Subcutaneous adipose tissue (tissue), 4 donors: ENCODE data around the gene CRTC1. TPM values are rescaled to one million over a fixed set of nuclear protein-coding genes. Genes with fewer than 3 reads are reported as not detected.

Source experiments
- CTCF ChIP-seq: fragments of 450-650 bp; IDR thresholded peaks from one replicate; pipeline ENCODE4 v1.5.1; 2016; ENCODE audit warnings: low read depth, mild to moderate bottlenecking, control low read depth, antibody characterized with exemption, moderate library complexity
- total RNA-seq, 4 donors: library from RNA; depleted of rRNA; stranded (reverse); fragments of >200 nt; gene quantifications; one replicate each; pipeline ENCODE4 v1.1.0, GENCODE V29; 2016

The CRTC1 gene
- total RNA-seq, 4 donors from 2014 or later, result 2.0 to 8.3 (median 3.9) TPM

GRCh38 chr19:18668252-18668631, 15.2 kb upstream of the CRTC1 start:
- TF ChIP-seq CTCF, result no peak

- no peak for TF ChIP-seq CTCF
These were observed 14.5 kb upstream of the CRTC1 start for GRCh38 chr19:18668744-18669523.

- TF ChIP-seq CTCF, result no peak
These were observed 14.0 kb upstream of the CRTC1 start for GRCh38 chr19:18669524-18669817.

- no peak for TF ChIP-seq CTCF
These were observed 13.6 kb upstream of the CRTC1 start for GRCh38 chr19:18669883-18670282.

GRCh38 chr19:18670312-18670711, 13.2 kb upstream of the CRTC1 start:
- no peak for TF ChIP-seq CTCF

- TF ChIP-seq CTCF, result no peak
These were observed 12.0 kb upstream of the CRTC1 start for GRCh38 chr19:18671303-18672043.

- TF ChIP-seq CTCF, result no peak
These were observed 11.4 kb upstream of the CRTC1 start for GRCh38 chr19:18672044-18672451.
